Trophoblast cell (in vitro differentiated cells and primary cell): ENCODE data around the gene ZNF655.
A peak's percentile ranks its signal among the peaks of the same experiment; 100 is the strongest.
"Not testable (repeated sequence)": the region's sequence is repeated elsewhere in the genome, so short reads cannot be mapped to it uniquely, and the experiment has no call there.

ENCODE experiments used
- DNase-seq, 2 donors: peaks; one replicate each; pipeline ENCODE4 v3.0.0-alpha.2; 2016
- H2AFZ ChIP-seq: 2 replicates; pipeline ENCODE4 v1.6.1; 2013; ENCODE audit warnings: low read length, moderate library complexity, mild to moderate bottlenecking; ENCODE audit not compliant: insufficient read depth, poor library complexity
- H2AK5ac ChIP-seq: 2 replicates; pipeline ENCODE4 v1.6.1; 2013; ENCODE audit warnings: mild to moderate bottlenecking, low read length
- H2BK120ac ChIP-seq: 2 replicates; pipeline ENCODE4 v1.6.1; 2013; ENCODE audit warnings: low read length, mild to moderate bottlenecking, moderate library complexity; ENCODE audit not compliant: insufficient read depth, poor library complexity
- H2BK12ac ChIP-seq: 2 replicates; pipeline ENCODE4 v1.6.1; 2013; ENCODE audit warnings: mild to moderate bottlenecking, low read length, moderate library complexity
- H2BK5ac ChIP-seq: 2 replicates; pipeline ENCODE4 v1.6.1; 2013; ENCODE audit warnings: low read length, low read depth, moderate library complexity, mild to moderate bottlenecking; ENCODE audit not compliant: poor library complexity
- H3K14ac ChIP-seq: 2 replicates; pipeline ENCODE4 v1.6.1; 2013; ENCODE audit warnings: mild to moderate bottlenecking, low read length
- H3K18ac ChIP-seq: 2 replicates; pipeline ENCODE4 v1.6.1; 2013; ENCODE audit warnings: mild to moderate bottlenecking, low read length
- H3K23ac ChIP-seq: 2 replicates; pipeline ENCODE4 v1.6.1; 2013; ENCODE audit warnings: low read length
- H3K27ac ChIP-seq: 2 replicates; pipeline ENCODE4 v1.5.1; 2013; ENCODE audit warnings: low read depth, mild to moderate bottlenecking, inconsistent platforms, low read length, moderate library complexity
- H3K27me3 ChIP-seq: 2 replicates; pipeline ENCODE4 v1.6.1; 2013; ENCODE audit warnings: inconsistent platforms, mild to moderate bottlenecking, low read length, moderate library complexity; ENCODE audit not compliant: insufficient read depth
- H3K36me3 ChIP-seq, 2 experiments: 1 replicate in 1 of 2; 2 replicates in 1 of 2; pipeline ENCODE4 v1.6.1; 2013; ENCODE audit warnings: low read length in 2 of 2, mild to moderate bottlenecking in 2 of 2, moderate library complexity in 1 of 2; ENCODE audit not compliant: insufficient read depth in 2 of 2, control insufficient read depth in 1 of 2
- H3K4ac ChIP-seq: 2 replicates; pipeline ENCODE4 v1.6.1; 2013; ENCODE audit warnings: low read depth, mild to moderate bottlenecking, low read length, moderate library complexity
- H3K4me1 ChIP-seq, 2 experiments: 1 replicate in 1 of 2; 2 replicates in 1 of 2; pipeline ENCODE4 v1.6.1; 2013; ENCODE audit warnings: low read length in 2 of 2, mild to moderate bottlenecking in 2 of 2, moderate library complexity in 1 of 2; ENCODE audit not compliant: insufficient read depth in 2 of 2, control insufficient read depth in 1 of 2
- H3K4me2 ChIP-seq: 2 replicates; pipeline ENCODE4 v1.6.1; 2013; ENCODE audit warnings: inconsistent platforms, mild to moderate bottlenecking, low read length, moderate library complexity
- H3K4me3 ChIP-seq: 2 replicates; pipeline ENCODE4 v1.5.1; 2013; ENCODE audit warnings: mild to moderate bottlenecking, low read depth, low read length, inconsistent platforms
- H3K79me1 ChIP-seq: one replicate; pipeline ENCODE4 v1.6.1; 2013; ENCODE audit warnings: low read length
- H3K79me2 ChIP-seq: 2 replicates; pipeline ENCODE4 v1.6.1; 2013; ENCODE audit warnings: low read length, mild to moderate bottlenecking; ENCODE audit not compliant: control insufficient read depth, insufficient read depth, poor library complexity
- H3K9ac ChIP-seq: 2 replicates; pipeline ENCODE4 v1.6.1; 2013; ENCODE audit warnings: mild to moderate bottlenecking, low read length
- H3K9me3 ChIP-seq: 2 replicates; pipeline ENCODE4 v1.6.1; 2013; ENCODE audit warnings: low read depth, mild to moderate bottlenecking, control low read depth, inconsistent platforms, low read length; ENCODE audit not compliant: insufficient read depth
- H4K12ac ChIP-seq: 2 replicates; pipeline ENCODE4 v1.6.1; 2013; ENCODE audit warnings: low read depth, mild to moderate bottlenecking, low read length, moderate library complexity
- H4K8ac ChIP-seq: 2 replicates; pipeline ENCODE4 v1.6.1; 2013; ENCODE audit warnings: low read depth, mild to moderate bottlenecking, low read length, moderate library complexity
- H4K91ac ChIP-seq: one replicate; pipeline ENCODE4 v1.6.1; 2013; ENCODE audit warnings: low read depth, mild to moderate bottlenecking, low read length, moderate library complexity
- WGBS: extraction: QIAGEN DNeasy Blood & Tissue Kit; methylation state at CpG from one replicate; pipeline ENCODE4 v1.1.7; 2013; ENCODE audit warnings: missing lambda C conversion rate; ENCODE audit not compliant: insufficient read length, insufficient coverage; ENCODE audit errors: extremely low coverage; 5-methylcytosine and 5-hydroxymethylcytosine counted together

The ZNF655 gene

GRCh38 chr7:99576251-99576650 is 17.8 kb downstream of the ZNF655 start:
- Histone ChIP-seq H2BK120ac (no peak overlapping the region), H2AK5ac (no peak overlapping the region), H3K4ac (no peak overlapping the region), H3K23ac (no peak overlapping the region), H3K36me3 (peaks cover 0 to 15% of the 10 kb centered on the region in 2 experiments), H3K79me2 (no peaks in the 10 kb centered on the region), H3K4me3 (no peak overlapping the region), H3K4me2 (no peak overlapping the region), H3K27me3 (no peaks in the 10 kb centered on the region), H3K79me1 (no peaks in the 10 kb centered on the region), H2BK12ac (no peak overlapping the region), H3K9ac (no peak overlapping the region), H4K8ac (no peak overlapping the region), H3K4me1 (peaks cover 3 to 8% of the 10 kb centered on the region in 2 experiments), H2BK5ac (no peak overlapping the region), H3K27ac (no peak overlapping the region), H2AFZ (no peak overlapping the region), H3K9me3 (no peaks in the 10 kb centered on the region), H3K14ac (no peak overlapping the region), H4K12ac (no peak overlapping the region), H3K18ac (no peak overlapping the region), H4K91ac (no peak overlapping the region)
- no CpG with 5 or more reads among the region's 3 CpGs for WGBS
- peak; percentile 40 to 88 for DNase-seq

DNA sequence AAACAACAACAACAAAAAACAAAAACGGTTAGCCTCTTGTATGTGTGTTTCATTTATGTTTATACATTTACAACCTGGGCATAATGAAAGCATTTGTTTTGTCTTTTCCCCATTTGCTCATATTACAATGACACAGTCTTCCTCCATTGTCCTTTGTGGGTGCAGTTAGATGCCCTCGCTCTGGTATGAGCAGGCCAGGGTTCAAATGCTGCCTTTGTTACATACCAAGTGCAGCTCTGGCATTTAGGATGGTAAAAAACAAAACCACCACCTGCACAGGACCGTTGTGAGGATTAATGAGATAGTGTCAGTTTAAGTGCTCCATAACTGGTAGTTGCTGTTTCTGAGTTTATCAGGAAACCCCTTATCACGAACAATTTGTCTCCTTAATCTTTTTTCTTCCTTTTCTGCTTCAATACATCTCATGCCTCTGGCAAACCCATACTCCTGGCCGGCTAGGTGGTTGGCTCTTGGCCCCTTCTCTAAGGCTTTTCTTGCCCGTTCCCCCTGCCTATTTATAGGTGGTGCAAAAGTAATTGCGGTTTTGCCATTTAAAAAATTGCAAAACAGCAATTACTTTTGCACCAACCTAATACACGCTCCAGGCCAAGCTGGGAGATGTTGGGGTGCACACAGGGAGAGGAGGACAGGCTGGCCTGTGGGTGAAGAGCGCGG is 21.0 kb downstream of the ZNF655 start:
- H3K9ac ChIP-seq, result no peak overlapping the region
- H2BK120ac ChIP-seq, result no peak overlapping the region
- H3K4me3 ChIP-seq, result no peak overlapping the region
- no peaks in the 10 kb centered on the region for H3K9me3 ChIP-seq
- no peaks in the 10 kb centered on the region for H3K79me1 ChIP-seq
- H3K79me2 ChIP-seq, result no peaks in the 10 kb centered on the region
- no peak overlapping the region for H2BK12ac ChIP-seq
- H3K14ac ChIP-seq, result no peak overlapping the region
- no peak for DNase-seq
- peak overlapping the region; percentile 47 for H4K8ac ChIP-seq
- H4K91ac ChIP-seq, result no peak overlapping the region
- no CpG with 5 or more reads among the region's 10 CpGs for WGBS
- H3K36me3 ChIP-seq, result peaks cover 0 to 2% of the 10 kb centered on the region in 2 experiments
- H3K18ac ChIP-seq, result no peak overlapping the region
- H3K4ac ChIP-seq, result no peak overlapping the region
- H3K4me1 ChIP-seq, result peaks cover 3 to 8% of the 10 kb centered on the region in 2 experiments
- H4K12ac ChIP-seq, result no peak overlapping the region
- H3K27ac ChIP-seq, result no peak overlapping the region
- H2BK5ac ChIP-seq, result no peak overlapping the region
- H2AFZ ChIP-seq, result peak overlapping the region; percentile 4
- H3K27me3 ChIP-seq, result no peaks in the 10 kb centered on the region
- peak overlapping the region; percentile 87 for H3K4me2 ChIP-seq
- H2AK5ac ChIP-seq, result no peak overlapping the region
- H3K23ac ChIP-seq, result no peak overlapping the region

DNA sequence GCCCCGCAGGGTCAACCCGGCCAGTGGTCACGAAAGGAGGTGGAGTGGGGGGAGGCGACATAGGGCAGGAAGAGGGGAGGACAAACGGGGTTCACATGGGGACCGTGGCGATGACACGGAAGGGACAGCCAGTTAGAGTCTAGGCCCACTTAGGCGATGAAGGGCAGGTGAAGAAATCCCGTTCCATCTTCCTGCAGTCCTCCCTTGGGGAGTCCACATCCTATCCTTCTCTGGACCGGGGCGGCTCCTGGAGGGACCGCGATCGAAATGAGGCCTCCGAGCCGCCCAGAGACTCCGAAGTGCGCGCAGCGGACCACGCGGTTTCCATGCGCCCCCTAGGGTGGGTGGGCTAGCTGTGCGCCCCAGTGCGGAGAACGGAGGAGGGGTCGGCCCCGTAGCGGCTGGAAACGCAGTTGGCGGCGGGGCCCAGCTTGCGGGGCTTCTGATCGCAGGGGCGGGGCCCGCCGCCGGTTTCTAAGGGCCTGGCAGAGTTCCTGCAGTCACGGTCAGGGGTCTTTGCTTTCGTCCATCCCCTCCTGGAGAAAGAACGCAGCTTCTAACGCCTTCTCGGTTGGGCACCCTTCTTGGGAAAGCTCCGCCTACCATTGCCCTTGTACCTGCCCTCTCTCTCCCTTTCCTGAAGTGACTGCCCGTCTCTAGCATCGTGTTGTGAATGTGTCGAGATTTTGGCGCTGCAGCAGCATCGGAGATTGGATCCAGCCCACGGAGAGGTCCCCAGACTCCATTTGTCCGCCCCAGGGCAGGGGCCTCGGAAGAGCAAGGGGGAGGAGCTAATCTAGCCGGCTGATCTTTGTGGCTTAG is 21.7 kb downstream of the ZNF655 start:
- no peaks in the 10 kb centered on the region for H3K9me3 ChIP-seq
- peak overlapping the region; percentile 39 for H4K12ac ChIP-seq
- H4K8ac ChIP-seq, result peak overlapping the region; percentile 47
- no peak overlapping the region for H3K23ac ChIP-seq
- H3K4ac ChIP-seq, result no peak overlapping the region
- no peak overlapping the region for H3K18ac ChIP-seq
- no peak overlapping the region for H3K14ac ChIP-seq
- no peaks in the 10 kb centered on the region for H3K27me3 ChIP-seq
- H3K9ac ChIP-seq, result peak overlapping the region; percentile 1
- H2AK5ac ChIP-seq, result no peak overlapping the region
- peaks cover 3 to 8% of the 10 kb centered on the region in 2 experiments for H3K4me1 ChIP-seq
- H2BK120ac ChIP-seq, result no peak overlapping the region
- no peak overlapping the region for H3K27ac ChIP-seq
- peak overlapping the region; percentile 55 for H3K4me3 ChIP-seq
- no peak overlapping the region for H4K91ac ChIP-seq
- no peak for DNase-seq
- H2BK12ac ChIP-seq, result no peak overlapping the region
- no peaks in the 10 kb centered on the region for H3K36me3 ChIP-seq
- no peaks in the 10 kb centered on the region for H3K79me1 ChIP-seq
- H3K4me2 ChIP-seq, result peak overlapping the region; percentile 87
- no peak overlapping the region for H2BK5ac ChIP-seq
- H3K79me2 ChIP-seq, result no peaks in the 10 kb centered on the region
- no CpG with 5 or more reads among the region's 54 CpGs for WGBS
- H2AFZ ChIP-seq, result peak overlapping the region; percentile 4

- not testable (repeated sequence) for H2BK120ac ChIP-seq, H3K18ac ChIP-seq, DNase-seq, H3K4me3 ChIP-seq, H4K91ac ChIP-seq, H3K36me3 ChIP-seq, H3K79me1 ChIP-seq, H3K79me2 ChIP-seq, H3K27ac ChIP-seq, H2BK12ac ChIP-seq, H3K4me1 ChIP-seq, H3K9me3 ChIP-seq, H3K4ac ChIP-seq, H3K23ac ChIP-seq, H2BK5ac ChIP-seq, H2AK5ac ChIP-seq, H3K27me3 ChIP-seq, H3K14ac ChIP-seq
- Histone ChIP-seq H4K12ac (peak overlapping the region; percentile 39), H4K8ac (peak overlapping the region; percentile 47), H2AFZ (peak overlapping the region; percentile 4), H3K4me2 (peak overlapping the region; percentile 87), H3K9ac (peak overlapping the region; percentile 1)
- no CpG with 5 or more reads among the region's 4 CpGs for WGBS
Measured at GRCh38 chr7:99580778-99581332, 22.4 kb downstream of the ZNF655 start.
